Suprapubic skin (tissue), 4 donors: ENCODE data around the gene SRP14. TPM values are rescaled to one million over a fixed set of nuclear protein-coding genes. Genes with fewer than 3 reads are reported as not detected.

Experiments used
- DNase-seq, 2 donors: peaks; one replicate each; pipeline ENCODE4 v3.0.0-alpha.2; 2019; ENCODE audit warnings: low spot score in 2 of 2
- H3K27ac ChIP-seq: fragments of 200-600 bp; sonication (generic); one replicate; pipeline ENCODE4 v1.5.1; 2019
- H3K27me3 ChIP-seq: fragments of 200-600 bp; sonication (generic); one replicate; pipeline ENCODE4 v1.5.1; 2019
- H3K36me3 ChIP-seq: fragments of 200-600 bp; sonication (generic); one replicate; pipeline ENCODE4 v1.5.1; 2019
- H3K4me1 ChIP-seq: fragments of 200-600 bp; sonication (generic); one replicate; pipeline ENCODE4 v1.5.1; 2019
- H3K4me3 ChIP-seq: fragments of 200-600 bp; sonication (generic); one replicate; pipeline ENCODE4 v1.5.1; 2019; ENCODE audit warnings: mild to moderate bottlenecking
- H3K9me3 ChIP-seq: fragments of 200-600 bp; sonication (generic); one replicate; pipeline ENCODE4 v1.5.1; 2019
- EP300 ChIP-seq: sonication (generic); formaldehyde crosslinking; IDR thresholded peaks from one replicate; pipeline ENCODE4 v1.6.1; 2017; ENCODE audit warnings: antibody characterized with exemption
- POLR2A ChIP-seq, 2 donors: fragments of 450-650 bp; IDR thresholded peaks; one replicate each; pipeline ENCODE4 v1.6.1; 2017; ENCODE audit warnings: antibody characterized with exemption in 2 of 2, mild to moderate bottlenecking in 2 of 2, moderate library complexity in 2 of 2
- POLR2AphosphoS5 ChIP-seq, 3 donors: sonication (generic); formaldehyde crosslinking; IDR thresholded peaks; one replicate each; pipeline ENCODE4 v1.6.1; 2017; ENCODE audit warnings: antibody characterized with exemption in 3 of 3
- WGBS: methylation state at CpG from one replicate; pipeline ENCODE4 v1.1.5; 2018; 5-methylcytosine and 5-hydroxymethylcytosine counted together
- total RNA-seq, 4 donors: library from RNA; depleted of rRNA; stranded (reverse); fragments of >200 nt; gene quantifications; one replicate each; pipeline ENCODE4 v1.1.0, GENCODE V29; 2016
- TF ChIP-seq, protein P1 (sequence below), 2 donors: fragments of 200-600 bp in 1 of 2; fragments of 450-650 bp in 1 of 2; sonication (generic) in 1 of 2; IDR thresholded peaks; one replicate each; pipeline ENCODE4 v1.5.1; 2016 to 2019; ENCODE audit warnings: antibody characterized with exemption in 2 of 2, mild to moderate bottlenecking in 1 of 2, moderate library complexity in 1 of 2

The SRP14 gene, protein sequence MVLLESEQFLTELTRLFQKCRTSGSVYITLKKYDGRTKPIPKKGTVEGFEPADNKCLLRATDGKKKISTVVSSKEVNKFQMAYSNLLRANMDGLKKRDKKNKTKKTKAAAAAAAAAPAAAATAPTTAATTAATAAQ
- total RNA-seq = 100 to 1,000 TPM; 161 to 218 (median 170) TPM

DNA sequence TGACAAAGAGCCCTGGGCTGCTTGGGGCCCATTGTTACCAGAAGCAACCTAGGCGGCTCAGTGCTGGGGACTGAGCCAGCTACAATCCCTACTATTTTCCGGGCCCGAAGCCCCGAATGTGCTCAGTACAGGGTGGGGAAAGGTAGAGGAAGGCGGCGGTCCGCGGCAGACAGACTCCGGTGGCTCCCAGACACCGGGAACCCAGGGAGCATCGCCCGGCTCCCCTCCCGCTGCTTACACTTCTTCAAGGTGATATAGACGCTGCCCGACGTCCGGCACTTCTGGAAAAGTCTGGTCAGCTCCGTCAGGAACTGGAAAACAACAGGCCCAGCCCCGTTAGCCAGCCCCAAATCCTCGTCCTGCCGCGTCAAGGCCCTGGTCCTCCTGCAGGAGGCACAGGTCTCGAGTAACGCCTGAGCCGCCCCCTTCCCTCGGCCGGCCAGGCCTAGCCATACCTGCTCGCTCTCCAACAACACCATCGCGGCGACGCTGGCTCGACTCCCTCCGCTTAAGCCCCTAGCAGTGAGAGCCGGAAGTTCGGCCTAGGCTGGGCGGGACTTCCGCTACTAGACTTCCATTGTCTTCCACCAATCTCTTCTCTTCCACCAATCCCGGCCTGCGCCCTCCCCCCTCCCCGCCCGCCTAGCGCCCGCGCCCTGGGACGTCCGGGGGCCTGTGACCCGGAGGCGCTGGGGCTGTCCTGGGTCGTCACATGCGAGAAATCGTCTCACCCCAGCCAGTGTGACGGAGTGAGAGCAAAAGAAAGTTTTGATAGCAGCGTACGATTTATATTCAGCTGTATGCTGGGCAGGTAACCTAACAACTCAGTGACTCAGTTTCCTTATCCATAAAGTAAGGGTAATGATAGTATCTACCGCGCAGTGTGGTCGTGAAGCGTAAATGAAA lies at the start of gene SRP14:
TSS of gene SRP14 (minus strand) at position 544 of the 906 bp plus-strand sequence. CDS start at position 479, 65 bp downstream.
- Histone ChIP-seq H3K36me3 (peaks cover 34% of the 10 kb centered on the region), H3K27me3 (no peaks in the 10 kb centered on the region), H3K4me1 (peaks cover 21% of the 10 kb centered on the region), H3K27ac (peak within 1 kb of the TSS; percentile 96), H3K9me3 (no peaks in the 10 kb centered on the region), H3K4me3 (peak within 1 kb of the TSS; percentile 85)
- WGBS = under 1% methylated on average over 45 of the region's 59 CpGs
- DNase-seq = peak; percentile 97 to 98
- no peak for TF ChIP-seq EP300
- TF ChIP-seq, protein P1, sequence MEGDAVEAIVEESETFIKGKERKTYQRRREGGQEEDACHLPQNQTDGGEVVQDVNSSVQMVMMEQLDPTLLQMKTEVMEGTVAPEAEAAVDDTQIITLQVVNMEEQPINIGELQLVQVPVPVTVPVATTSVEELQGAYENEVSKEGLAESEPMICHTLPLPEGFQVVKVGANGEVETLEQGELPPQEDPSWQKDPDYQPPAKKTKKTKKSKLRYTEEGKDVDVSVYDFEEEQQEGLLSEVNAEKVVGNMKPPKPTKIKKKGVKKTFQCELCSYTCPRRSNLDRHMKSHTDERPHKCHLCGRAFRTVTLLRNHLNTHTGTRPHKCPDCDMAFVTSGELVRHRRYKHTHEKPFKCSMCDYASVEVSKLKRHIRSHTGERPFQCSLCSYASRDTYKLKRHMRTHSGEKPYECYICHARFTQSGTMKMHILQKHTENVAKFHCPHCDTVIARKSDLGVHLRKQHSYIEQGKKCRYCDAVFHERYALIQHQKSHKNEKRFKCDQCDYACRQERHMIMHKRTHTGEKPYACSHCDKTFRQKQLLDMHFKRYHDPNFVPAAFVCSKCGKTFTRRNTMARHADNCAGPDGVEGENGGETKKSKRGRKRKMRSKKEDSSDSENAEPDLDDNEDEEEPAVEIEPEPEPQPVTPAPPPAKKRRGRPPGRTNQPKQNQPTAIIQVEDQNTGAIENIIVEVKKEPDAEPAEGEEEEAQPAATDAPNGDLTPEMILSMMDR (IDR thresholded peaks at IDR 0.05) = peak in 1 of 2 donors; percentile 20
- peak; percentile 76 to 86 (median 77) for TF ChIP-seq POLR2AphosphoS5 (IDR thresholded peaks at IDR 0.05)
- TF ChIP-seq POLR2A (IDR thresholded peaks at IDR 0.05) = peak in 1 of 2 donors; percentile 79

DNA sequence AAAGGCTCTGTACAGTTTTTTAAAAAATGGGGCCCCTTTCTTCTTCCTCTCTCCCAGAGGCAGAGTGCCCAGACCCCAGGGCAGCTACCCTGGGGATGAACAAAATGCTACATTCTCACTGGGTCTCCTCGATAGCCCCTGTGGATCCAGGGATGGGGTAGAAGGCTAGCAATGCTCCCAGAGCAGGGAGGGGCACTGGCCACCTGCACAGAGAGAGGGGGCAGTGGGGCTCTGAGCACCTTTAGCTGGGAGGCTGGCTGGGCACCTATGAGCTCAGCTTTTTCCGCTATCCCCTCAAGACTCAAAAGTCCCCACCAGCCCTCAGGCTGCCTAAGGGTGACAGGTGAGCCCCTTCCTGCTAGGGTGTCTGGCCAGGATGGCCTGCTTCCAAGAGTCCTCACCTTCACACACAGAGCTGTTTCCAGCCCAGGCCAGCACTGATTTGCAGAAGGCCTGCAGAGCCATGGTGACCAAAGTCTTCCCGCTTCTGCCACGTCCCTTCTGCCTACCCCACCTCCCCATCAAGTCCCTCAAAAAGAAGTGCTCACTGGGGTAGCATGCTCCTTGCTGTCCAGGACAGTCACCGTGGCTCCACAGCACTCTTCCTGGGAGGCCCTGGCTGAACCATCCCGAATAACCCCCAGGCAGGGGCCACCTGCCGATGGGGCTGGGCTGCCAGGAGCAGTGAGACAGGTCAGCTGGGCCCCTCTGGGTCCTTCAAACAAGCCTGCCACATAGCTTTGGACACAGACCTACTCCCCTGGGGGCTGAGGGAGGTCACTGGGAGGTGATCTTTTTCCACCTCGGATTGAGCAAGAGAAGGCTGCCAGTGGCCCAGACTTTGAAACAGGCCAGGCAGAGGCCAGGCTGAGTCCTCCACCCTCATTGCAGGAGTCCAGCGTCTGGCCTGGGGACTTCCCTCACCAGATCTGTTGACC lies 49.3 kb upstream of the SRP14 start:
- TF ChIP-seq, protein P1 (IDR thresholded peaks at IDR 0.05) = no peak
- TF ChIP-seq POLR2AphosphoS5 (IDR thresholded peaks at IDR 0.05) = peak in 1 of 3 donors; percentile 31
- peaks cover 6% of the 10 kb centered on the region for H3K36me3 ChIP-seq
- H3K9me3 ChIP-seq = no peaks in the 10 kb centered on the region
- H3K4me1 ChIP-seq = peaks cover 48% of the 10 kb centered on the region
- H3K27me3 ChIP-seq = no peaks in the 10 kb centered on the region
- DNase-seq = peak in 1 of 2 donors; percentile 70
- H3K27ac ChIP-seq = no peak overlapping the region
- no peak overlapping the region for H3K4me3 ChIP-seq
- 66% methylated on average over 7 of the region's 9 CpGs for WGBS

DNA sequence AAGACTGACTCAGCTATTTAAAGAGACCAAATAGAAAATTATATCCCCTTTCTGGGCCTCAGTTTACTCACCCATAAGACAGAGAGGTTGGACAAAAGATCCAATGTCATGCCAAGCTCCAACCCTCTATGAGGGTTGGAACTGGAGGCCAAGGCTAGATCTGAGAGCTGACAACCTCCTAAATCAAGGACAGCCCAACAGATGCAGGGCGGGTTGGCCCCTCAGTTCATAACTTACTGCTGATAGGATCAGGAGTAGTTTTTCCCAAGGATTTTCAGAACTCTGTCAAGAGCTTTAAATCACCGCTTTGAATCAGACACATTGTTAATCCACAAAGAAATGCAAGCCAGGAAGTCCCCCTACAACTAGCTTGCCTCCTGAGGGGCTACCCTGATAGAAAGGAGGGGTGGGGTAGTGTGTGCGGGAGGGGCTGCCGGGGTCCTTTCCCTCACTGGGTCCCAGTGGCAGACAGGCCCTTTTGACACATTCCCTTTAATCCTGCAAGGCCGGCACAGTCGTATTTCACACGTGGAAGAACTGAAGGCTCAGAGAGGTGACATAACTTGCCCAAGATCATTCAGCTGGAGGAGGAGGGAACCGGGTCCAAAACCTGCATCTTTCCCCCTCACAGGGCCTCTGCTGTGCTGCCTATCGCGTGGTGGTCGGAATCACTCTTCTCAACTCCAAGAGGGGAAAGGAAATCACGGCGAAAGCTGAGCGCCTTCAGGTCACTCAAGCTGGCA lies 48.3 kb upstream of the SRP14 start:
- no peak for DNase-seq
- no peak overlapping the region for H3K27ac ChIP-seq

DNA sequence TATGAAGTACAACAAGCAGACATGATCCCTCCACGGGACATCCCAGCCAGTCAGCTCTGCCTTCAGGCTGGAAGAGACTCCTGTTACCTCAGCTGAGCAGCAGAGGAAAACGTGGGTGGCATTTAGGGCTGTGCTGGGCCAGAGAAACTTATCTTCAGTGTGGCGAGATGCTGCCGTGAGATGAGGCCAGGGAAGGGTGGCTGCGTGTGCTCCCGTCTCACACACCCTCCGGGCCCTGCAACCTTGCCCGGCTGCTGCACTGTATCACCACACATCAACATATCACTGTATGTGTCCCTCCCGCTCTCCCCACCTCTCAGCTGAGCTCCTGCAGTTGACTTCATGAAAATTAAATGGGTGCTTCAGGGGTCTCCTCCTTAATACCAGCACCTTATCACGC lies 46.3 kb upstream of the SRP14 start:
- no peaks in the 10 kb centered on the region for H3K9me3 ChIP-seq
- TF ChIP-seq POLR2AphosphoS5 (IDR thresholded peaks at IDR 0.05) = no peak
- no peak overlapping the region for H3K27ac ChIP-seq
- 59% methylated on average over 10 of the region's 10 CpGs for WGBS
- no peak for DNase-seq
- H3K36me3 ChIP-seq = no peaks in the 10 kb centered on the region
- H3K4me3 ChIP-seq = no peak overlapping the region
- no peaks in the 10 kb centered on the region for H3K27me3 ChIP-seq
- peaks cover 44% of the 10 kb centered on the region for H3K4me1 ChIP-seq

More for the DNA sequence above, 48.3 kb upstream of the SRP14 start:
- TF ChIP-seq POLR2A (IDR thresholded peaks at IDR 0.05) (no peak), POLR2AphosphoS5 (IDR thresholded peaks at IDR 0.05) (no peak), EP300 (no peak)
- TF ChIP-seq, protein P1 (IDR thresholded peaks at IDR 0.05) = no peak
- H3K4me1 ChIP-seq = peaks cover 41% of the 10 kb centered on the region
- 78% methylated on average over 14 of the region's 14 CpGs for WGBS
- no peak overlapping the region for H3K4me3 ChIP-seq
- H3K36me3 ChIP-seq = peaks cover 6% of the 10 kb centered on the region
- no peaks in the 10 kb centered on the region for H3K9me3 ChIP-seq
- no peaks in the 10 kb centered on the region for H3K27me3 ChIP-seq

DNA sequence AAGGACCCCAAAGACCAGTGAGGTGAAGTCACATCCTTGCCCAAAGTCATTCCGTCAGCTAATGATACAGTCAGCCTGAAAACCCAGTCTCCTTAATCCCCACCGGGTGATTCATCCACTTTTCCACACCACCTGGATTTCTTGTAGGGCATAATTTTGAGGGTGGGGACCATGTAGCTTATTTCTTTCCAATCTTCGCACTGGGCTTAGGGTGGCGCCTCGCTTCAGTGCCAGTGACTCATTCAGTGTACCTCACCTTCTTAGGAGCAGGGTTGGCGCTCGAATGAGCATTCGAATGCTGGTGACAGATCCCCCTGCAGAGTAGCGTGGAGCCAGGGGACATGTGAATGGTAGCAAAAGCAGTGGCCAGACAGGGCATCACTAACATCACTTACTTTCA lies 45.7 kb upstream of the SRP14 start:
- H3K4me1 ChIP-seq = peaks cover 44% of the 10 kb centered on the region
- DNase-seq = no peak
- H3K27me3 ChIP-seq = no peaks in the 10 kb centered on the region
- no peaks in the 10 kb centered on the region for H3K36me3 ChIP-seq
- H3K27ac ChIP-seq = no peak overlapping the region
- WGBS = 74% methylated on average over 9 of the region's 9 CpGs
- no peaks in the 10 kb centered on the region for H3K9me3 ChIP-seq
- TF ChIP-seq EP300 (no peak), POLR2AphosphoS5 (IDR thresholded peaks at IDR 0.05) (no peak), POLR2A (IDR thresholded peaks at IDR 0.05) (no peak)
- TF ChIP-seq, protein P1 (IDR thresholded peaks at IDR 0.05) = no peak
- no peak overlapping the region for H3K4me3 ChIP-seq
